Duodenal mucosa (tissue), 2 donors: ENCODE results near the gene XYLT1.

Source experiments
- H3K27ac ChIP-seq: one replicate; pipeline ENCODE4 v1.7.0; 2013; ENCODE audit warnings: low read depth, low read length
- H3K27me3 ChIP-seq, 2 donors: one replicate each; pipeline ENCODE4 v1.7.0; 2013; ENCODE audit warnings: low read length in 2 of 2, control low read depth in 1 of 2; ENCODE audit not compliant: insufficient read depth in 2 of 2, control insufficient read depth in 1 of 2
- H3K36me3 ChIP-seq, 2 donors: one replicate each; pipeline ENCODE4 v1.7.0; 2013; ENCODE audit warnings: low read length in 2 of 2, control low read depth in 1 of 2; ENCODE audit not compliant: insufficient read depth in 2 of 2, control insufficient read depth in 1 of 2
- H3K4me1 ChIP-seq, 2 donors: one replicate each; pipeline ENCODE4 v1.7.0; 2013; ENCODE audit warnings: low read length in 2 of 2, control low read depth in 1 of 2; ENCODE audit not compliant: insufficient read depth in 2 of 2, control insufficient read depth in 1 of 2
- H3K4me3 ChIP-seq, 2 donors: one replicate each; pipeline ENCODE4 v1.7.0; 2013; ENCODE audit warnings: low read length in 2 of 2, low read depth in 1 of 2
- H3K9ac ChIP-seq, 2 donors: one replicate each; pipeline ENCODE4 v1.7.0; 2013; ENCODE audit warnings: low read length in 2 of 2, low read depth in 1 of 2
- H3K9me3 ChIP-seq, 2 donors: one replicate each; pipeline ENCODE4 v1.7.0; 2013; ENCODE audit warnings: low read length in 2 of 2, control low read depth in 1 of 2; ENCODE audit not compliant: control insufficient read depth in 1 of 2

XYLT1 gene

DNA sequence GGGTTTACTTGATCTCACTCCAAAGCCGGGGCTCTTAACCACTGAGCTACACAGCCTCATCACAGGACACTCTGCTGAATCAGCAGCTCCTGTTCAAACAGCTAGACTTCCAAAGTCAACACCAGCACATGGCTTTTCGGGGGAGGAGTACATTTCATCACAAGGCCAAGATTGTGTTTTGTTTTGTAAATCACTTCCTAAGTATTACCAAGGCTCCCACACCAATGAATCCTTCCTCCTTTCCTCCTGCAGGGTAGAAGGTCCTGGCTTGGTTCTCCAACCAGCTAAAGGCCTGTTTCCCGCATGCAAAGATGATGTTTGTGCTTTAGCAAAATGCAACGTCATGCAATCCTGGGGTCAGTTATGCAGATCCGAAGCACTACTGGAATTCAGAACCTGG is 152.5 kb downstream of the XYLT1 start:
- no peak overlapping the region for H3K27ac ChIP-seq

GRCh38 chr16:17316005-17316404 is 154.8 kb downstream of the XYLT1 start:
- no peak overlapping the region for H3K9ac ChIP-seq
- H3K4me1 ChIP-seq, result peaks cover 15 to 31% of the 10 kb centered on the region in 2 donors
- H3K36me3 ChIP-seq, result no peaks in the 10 kb centered on the region
- no peaks in the 10 kb centered on the region for H3K9me3 ChIP-seq
- no peak overlapping the region for H3K4me3 ChIP-seq
- no peak overlapping the region for H3K27ac ChIP-seq
- no peaks in the 10 kb centered on the region for H3K27me3 ChIP-seq

More for the DNA sequence above, 152.5 kb downstream of the XYLT1 start:
- no peaks in the 10 kb centered on the region for H3K9me3 ChIP-seq
- no peak overlapping the region for H3K9ac ChIP-seq
- no peaks in the 10 kb centered on the region for H3K36me3 ChIP-seq
- peaks cover 2 to 15% of the 10 kb centered on the region in 2 donors for H3K4me1 ChIP-seq
- H3K4me3 ChIP-seq, result no peak overlapping the region
- H3K27me3 ChIP-seq, result no peaks in the 10 kb centered on the region

DNA sequence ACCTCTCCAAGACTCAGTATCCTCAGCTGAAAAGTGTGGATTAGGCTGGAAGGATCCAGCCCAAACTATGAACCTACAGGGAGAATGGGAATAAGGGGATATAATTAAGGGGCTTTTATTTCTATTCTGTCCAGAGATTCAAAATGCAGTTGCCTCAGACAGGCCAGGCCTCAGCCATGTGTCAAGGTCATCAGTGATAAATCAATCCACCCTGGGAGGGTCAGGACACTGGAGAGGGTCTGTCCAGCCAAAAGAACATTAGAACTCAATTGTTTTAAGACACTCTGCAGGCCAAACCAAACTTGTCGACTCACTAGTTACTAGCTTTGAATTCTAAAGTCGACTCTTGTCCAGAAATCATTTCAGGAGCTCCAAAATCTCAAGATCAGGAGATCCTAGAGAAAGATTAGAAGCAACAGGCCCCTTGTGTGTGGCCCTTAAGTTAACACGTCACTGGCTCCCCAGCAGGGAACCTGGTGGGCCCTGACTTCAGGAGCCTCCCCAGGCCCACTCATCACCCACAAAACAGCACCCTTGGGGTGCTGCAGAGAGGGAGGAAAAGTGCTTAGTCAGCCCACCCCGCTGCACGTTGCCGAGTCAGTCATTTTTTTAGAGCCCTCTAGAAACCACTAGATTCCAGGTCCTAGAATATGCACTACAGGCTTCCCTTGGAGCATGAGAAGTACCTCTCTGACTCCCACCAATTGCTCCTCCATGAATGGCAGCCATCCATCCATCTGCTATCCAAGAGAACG is 156.8 kb downstream of the XYLT1 start:
- Histone ChIP-seq H3K36me3 (no peaks in the 10 kb centered on the region), H3K9me3 (no peaks in the 10 kb centered on the region), H3K9ac (no peak overlapping the region), H3K27me3 (no peaks in the 10 kb centered on the region), H3K4me1 (peaks cover 15 to 35% of the 10 kb centered on the region in 2 donors), H3K4me3 (no peak overlapping the region), H3K27ac (no peak overlapping the region)

DNA sequence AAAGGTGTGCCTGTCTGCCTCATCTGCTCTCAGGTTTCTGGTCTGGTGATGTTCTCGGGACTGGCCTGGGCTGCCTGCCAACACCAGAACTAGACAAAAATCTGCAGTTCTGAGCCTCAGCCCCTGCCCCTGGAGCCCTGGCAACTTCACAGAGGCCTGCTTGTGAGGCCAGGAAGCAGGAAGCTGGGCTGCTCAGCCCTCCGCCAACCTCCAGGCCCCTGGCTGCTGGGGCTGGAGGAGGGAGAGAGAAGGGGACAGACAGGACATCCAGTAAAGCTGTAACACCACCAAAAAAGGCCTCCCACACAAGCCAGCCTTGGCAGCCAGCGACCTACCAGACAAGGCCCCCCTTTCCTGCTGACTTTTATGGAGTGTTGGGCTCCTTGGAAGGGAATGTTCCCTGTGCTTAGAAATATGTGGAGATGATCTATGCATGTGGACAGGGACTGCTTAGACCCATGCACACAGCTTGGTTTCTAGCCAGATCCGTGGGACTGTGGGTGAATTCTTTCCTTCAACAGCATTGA is 157.6 kb downstream of the XYLT1 start:
- H3K4me1 ChIP-seq, result peaks cover 16 to 34% of the 10 kb centered on the region in 2 donors
- no peak overlapping the region for H3K4me3 ChIP-seq
- no peaks in the 10 kb centered on the region for H3K27me3 ChIP-seq
- no peak overlapping the region for H3K27ac ChIP-seq
- no peaks in the 10 kb centered on the region for H3K36me3 ChIP-seq
- H3K9me3 ChIP-seq, result no peaks in the 10 kb centered on the region
- H3K9ac ChIP-seq, result no peak overlapping the region

GRCh38 chr16:17312094-17312710 is 158.6 kb downstream of the XYLT1 start:
- H3K27ac ChIP-seq, result no peak overlapping the region
- no peak overlapping the region for H3K9ac ChIP-seq
- no peaks in the 10 kb centered on the region for H3K36me3 ChIP-seq
- H3K4me1 ChIP-seq, result peaks cover 22 to 41% of the 10 kb centered on the region in 2 donors
- H3K4me3 ChIP-seq, result no peak overlapping the region
- H3K27me3 ChIP-seq, result no peaks in the 10 kb centered on the region
- H3K9me3 ChIP-seq, result no peaks in the 10 kb centered on the region

GRCh38 chr16:17311333-17312093 is 159.2 kb downstream of the XYLT1 start:
- Histone ChIP-seq H3K36me3 (no peaks in the 10 kb centered on the region), H3K4me1 (peaks cover 22 to 41% of the 10 kb centered on the region in 2 donors), H3K27me3 (no peaks in the 10 kb centered on the region), H3K9ac (no peak overlapping the region), H3K4me3 (no peak overlapping the region), H3K9me3 (no peaks in the 10 kb centered on the region), H3K27ac (no peak overlapping the region)

DNA sequence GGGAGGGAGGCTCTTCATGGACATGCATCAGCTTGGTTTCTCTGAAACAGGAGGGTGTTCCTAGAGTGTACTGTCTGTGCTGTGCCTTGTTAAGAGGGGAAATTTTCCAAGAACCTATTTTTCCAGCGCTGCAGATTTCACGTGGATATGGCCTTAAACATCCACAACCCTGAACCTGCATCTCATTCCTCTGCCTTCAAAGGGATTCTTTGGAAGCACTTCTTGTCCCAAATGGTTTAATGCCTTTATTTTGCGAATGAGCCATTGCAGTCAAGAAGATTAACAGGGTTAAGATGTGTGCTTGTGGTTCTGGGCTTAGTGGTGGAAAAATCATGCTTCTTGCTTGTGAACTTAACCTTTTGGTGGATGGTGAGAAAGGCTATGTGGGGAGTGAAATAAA is 161.2 kb downstream of the XYLT1 start:
- peaks cover 30 to 54% of the 10 kb centered on the region in 2 donors for H3K4me1 ChIP-seq
- no peaks in the 10 kb centered on the region for H3K27me3 ChIP-seq
- no peak overlapping the region for H3K9ac ChIP-seq
- no peaks in the 10 kb centered on the region for H3K36me3 ChIP-seq
- H3K4me3 ChIP-seq, result no peak overlapping the region
- no peaks in the 10 kb centered on the region for H3K9me3 ChIP-seq
- H3K27ac ChIP-seq, result no peak overlapping the region

GRCh38 chr16:17308186-17308585 is 162.6 kb downstream of the XYLT1 start:
- no peak overlapping the region for H3K4me3 ChIP-seq
- H3K9me3 ChIP-seq, result no peaks in the 10 kb centered on the region
- H3K9ac ChIP-seq, result no peak overlapping the region
- no peak overlapping the region for H3K27ac ChIP-seq
- peaks cover 41 to 62% of the 10 kb centered on the region in 2 donors for H3K4me1 ChIP-seq
- H3K27me3 ChIP-seq, result no peaks in the 10 kb centered on the region
- H3K36me3 ChIP-seq, result no peaks in the 10 kb centered on the region

DNA sequence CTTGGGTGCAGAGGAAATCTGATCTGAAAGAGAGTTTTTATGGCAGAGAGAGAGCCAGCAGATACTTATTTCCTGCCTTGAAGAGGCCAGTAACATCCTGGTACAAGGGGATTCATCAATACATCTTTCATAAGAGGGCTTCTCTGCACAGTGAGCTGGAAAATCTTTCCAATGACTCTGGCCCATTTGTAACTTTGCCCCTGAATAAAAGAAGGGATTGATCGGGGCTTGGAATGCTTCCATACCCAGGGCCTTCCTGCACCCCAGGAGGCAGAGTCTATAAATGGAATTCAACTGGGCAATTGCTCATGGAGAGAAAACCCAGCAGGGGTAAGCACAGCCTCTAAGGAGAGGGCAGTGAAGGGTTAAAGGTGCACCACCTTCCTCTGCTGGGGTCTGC is 163.3 kb downstream of the XYLT1 start:
- Histone ChIP-seq H3K36me3 (no peaks in the 10 kb centered on the region), H3K9ac (no peak overlapping the region), H3K27ac (no peak overlapping the region), H3K4me3 (no peak overlapping the region), H3K27me3 (no peaks in the 10 kb centered on the region), H3K9me3 (no peaks in the 10 kb centered on the region), H3K4me1 (peaks cover 42 to 62% of the 10 kb centered on the region in 2 donors)

- Histone ChIP-seq H3K4me1 (peaks cover 42 to 60% of the 10 kb centered on the region in 2 donors), H3K27ac (no peak overlapping the region)
Observed at GRCh38 chr16:17306745-17307144, 164.0 kb downstream of the XYLT1 start.

More at GRCh38 chr16:17306745-17307144, 164.0 kb downstream of the XYLT1 start:
- Histone ChIP-seq H3K4me3 (no peak overlapping the region), H3K9me3 (no peaks in the 10 kb centered on the region), H3K9ac (no peak overlapping the region), H3K27me3 (no peaks in the 10 kb centered on the region), H3K36me3 (no peaks in the 10 kb centered on the region)
